HG03280 (cell line): ENCODE measurements around the gene SUPT20HL1.

ENCODE experiments used
- ATAC-seq: cut with Tn5 transposase; IDR thresholded peaks from one replicate; pipeline ENCODE4 v1.9.1; 2021; ENCODE audit warnings: mild to moderate bottlenecking, moderate library complexity; ENCODE audit not compliant: unreplicated experiment

Gene SUPT20HL1

GRCh38 chrX:24396236-24396930, 35.9 kb downstream of the SUPT20HL1 start:
- no peak for ATAC-seq

- ATAC-seq: no peak
These were observed 36.5 kb downstream of the SUPT20HL1 start for GRCh38 chrX:24396931-24397279.

- ATAC-seq: no peak
These were observed 38.3 kb downstream of the SUPT20HL1 start for GRCh38 chrX:24398766-24399165.

GRCh38 chrX:24399550-24399949, 39.1 kb downstream of the SUPT20HL1 start:
- ATAC-seq: no peak

GRCh38 chrX:24405959-24406358, 45.5 kb downstream of the SUPT20HL1 start:
- ATAC-seq: no peak
